ENCODE data around the gene SEC16B.

- TF ChIP-seq, protein P1, sequence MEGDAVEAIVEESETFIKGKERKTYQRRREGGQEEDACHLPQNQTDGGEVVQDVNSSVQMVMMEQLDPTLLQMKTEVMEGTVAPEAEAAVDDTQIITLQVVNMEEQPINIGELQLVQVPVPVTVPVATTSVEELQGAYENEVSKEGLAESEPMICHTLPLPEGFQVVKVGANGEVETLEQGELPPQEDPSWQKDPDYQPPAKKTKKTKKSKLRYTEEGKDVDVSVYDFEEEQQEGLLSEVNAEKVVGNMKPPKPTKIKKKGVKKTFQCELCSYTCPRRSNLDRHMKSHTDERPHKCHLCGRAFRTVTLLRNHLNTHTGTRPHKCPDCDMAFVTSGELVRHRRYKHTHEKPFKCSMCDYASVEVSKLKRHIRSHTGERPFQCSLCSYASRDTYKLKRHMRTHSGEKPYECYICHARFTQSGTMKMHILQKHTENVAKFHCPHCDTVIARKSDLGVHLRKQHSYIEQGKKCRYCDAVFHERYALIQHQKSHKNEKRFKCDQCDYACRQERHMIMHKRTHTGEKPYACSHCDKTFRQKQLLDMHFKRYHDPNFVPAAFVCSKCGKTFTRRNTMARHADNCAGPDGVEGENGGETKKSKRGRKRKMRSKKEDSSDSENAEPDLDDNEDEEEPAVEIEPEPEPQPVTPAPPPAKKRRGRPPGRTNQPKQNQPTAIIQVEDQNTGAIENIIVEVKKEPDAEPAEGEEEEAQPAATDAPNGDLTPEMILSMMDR (IDR thresholded peaks at IDR 0.05; ENCODE audit: insufficient read depth, low read length, poor library complexity, severe bottlenecking) = no peak
- TF ChIP-seq EZH2phosphoT487 (conservative IDR thresholded peaks at IDR 0.05; ENCODE audit: low read length) = no peak
These were observed 4.6 kb downstream of the SEC16B start for GRCh38 chr1:177965293-177965692.

All from SU-DHL-6 (cell line).